AG09309 (cell line): Measurements from ENCODE around the gene LRIG3.

Experiments used
- DNase-seq: peaks from one replicate; pipeline ENCODE4 v3.0.0-alpha.2; 2010; ENCODE audit warnings: low read depth
- H3K4me3 ChIP-seq: 2 replicates; pipeline ENCODE4 v1.5.1; 2011; ENCODE audit warnings: mild to moderate bottlenecking, low read depth, low read length, moderate library complexity; ENCODE audit not compliant: control insufficient read depth
- CTCF ChIP-seq: IDR thresholded peaks from 2 replicates; pipeline ENCODE4 v1.5.1; 2011; ENCODE audit warnings: mild to moderate bottlenecking, low read depth, low read length, inconsistent platforms; ENCODE audit not compliant: insufficient read depth, control insufficient read depth; ENCODE audit errors: missing control alignments

LRIG3 gene

GRCh38 chr12:58895053-58895452 lies 25.3 kb downstream of the LRIG3 start:
- H3K4me3 ChIP-seq = no peak overlapping the region
- DNase-seq = no peak
- no peak for TF ChIP-seq CTCF

- DNase-seq = no peak
- no peak overlapping the region for H3K4me3 ChIP-seq
- no peak for TF ChIP-seq CTCF
Observed at GRCh38 chr12:58894040-58894439, 26.3 kb downstream of the LRIG3 start.

- H3K4me3 ChIP-seq = no peak overlapping the region
- TF ChIP-seq CTCF = no peak
- no peak for DNase-seq
Observed at GRCh38 chr12:58893495-58893894, 26.8 kb downstream of the LRIG3 start.

GRCh38 chr12:58889557-58889956 lies 30.7 kb downstream of the LRIG3 start:
- no peak for TF ChIP-seq CTCF
- no peak overlapping the region for H3K4me3 ChIP-seq

GRCh38 chr12:58888131-58888783 lies 32.0 kb downstream of the LRIG3 start:
- TF ChIP-seq CTCF = no peak
- DNase-seq = peak; percentile 49
- no peak overlapping the region for H3K4me3 ChIP-seq

More at GRCh38 chr12:58889557-58889956, 30.7 kb downstream of the LRIG3 start:
- DNase-seq = no peak

GRCh38 chr12:58887068-58887467 lies 33.2 kb downstream of the LRIG3 start:
- DNase-seq = no peak
- TF ChIP-seq CTCF = no peak
- no peak overlapping the region for H3K4me3 ChIP-seq
